Prostate gland (tissue), 2 donors: Measurements from ENCODE around the gene ASCC3.

Experiments
- POLR2AphosphoS5 ChIP-seq: sonication (generic); formaldehyde crosslinking; IDR thresholded peaks from one replicate; pipeline ENCODE4 v1.6.1; 2017; ENCODE audit warnings: antibody characterized with exemption
- TF ChIP-seq, protein P1 (sequence below), 4 experiments: fragments of 200-600 bp in 2 of 4; fragments of 450-650 bp in 2 of 4; sonication (generic) in 2 of 4; IDR thresholded peaks; 1 replicate in 3 of 4; 2 replicates in 1 of 4; pipeline ENCODE4 v1.5.1; 2016 to 2019; ENCODE audit warnings: antibody characterized with exemption in 4 of 4, mild to moderate bottlenecking in 2 of 4, moderate library complexity in 2 of 4

GRCh38 chr6:100801036-100801435 lies 80.1 kb downstream of the ASCC3 start:
- TF ChIP-seq, protein P1, sequence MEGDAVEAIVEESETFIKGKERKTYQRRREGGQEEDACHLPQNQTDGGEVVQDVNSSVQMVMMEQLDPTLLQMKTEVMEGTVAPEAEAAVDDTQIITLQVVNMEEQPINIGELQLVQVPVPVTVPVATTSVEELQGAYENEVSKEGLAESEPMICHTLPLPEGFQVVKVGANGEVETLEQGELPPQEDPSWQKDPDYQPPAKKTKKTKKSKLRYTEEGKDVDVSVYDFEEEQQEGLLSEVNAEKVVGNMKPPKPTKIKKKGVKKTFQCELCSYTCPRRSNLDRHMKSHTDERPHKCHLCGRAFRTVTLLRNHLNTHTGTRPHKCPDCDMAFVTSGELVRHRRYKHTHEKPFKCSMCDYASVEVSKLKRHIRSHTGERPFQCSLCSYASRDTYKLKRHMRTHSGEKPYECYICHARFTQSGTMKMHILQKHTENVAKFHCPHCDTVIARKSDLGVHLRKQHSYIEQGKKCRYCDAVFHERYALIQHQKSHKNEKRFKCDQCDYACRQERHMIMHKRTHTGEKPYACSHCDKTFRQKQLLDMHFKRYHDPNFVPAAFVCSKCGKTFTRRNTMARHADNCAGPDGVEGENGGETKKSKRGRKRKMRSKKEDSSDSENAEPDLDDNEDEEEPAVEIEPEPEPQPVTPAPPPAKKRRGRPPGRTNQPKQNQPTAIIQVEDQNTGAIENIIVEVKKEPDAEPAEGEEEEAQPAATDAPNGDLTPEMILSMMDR (IDR thresholded peaks at IDR 0.05): no peak
- no peak for TF ChIP-seq POLR2AphosphoS5
